NCI-H2227 (cell line): ENCODE results near the gene ATP1A4.
A peak's percentile ranks its signal among the peaks of the same experiment; 100 is the strongest.

ENCODE experiments used
- DNase-seq: peaks from one replicate; lab custom pipeline; 2025; ENCODE audit not compliant: unreplicated experiment; lab: John Stamatoyannopoulos, UW

Gene ATP1A4

GRCh38 chr1:160204526-160205241 lies 53.3 kb downstream of the ATP1A4 start:
- no peak for DNase-seq

- DNase-seq = peak; percentile 84
These were observed 54.0 kb downstream of the ATP1A4 start, which contains the start of gene PEA15 for GRCh38 chr1:160205242-160206035. TSS of gene PEA15 (plus strand) at chr1:160205384. CDS start at chr1:160211545, 6,161 bp downstream.

- peak; percentile 47 for DNase-seq
These were observed 54.6 kb downstream of the ATP1A4 start for GRCh38 chr1:160206036-160206389.

- no peak for DNase-seq
These were observed 55.2 kb downstream of the ATP1A4 start for GRCh38 chr1:160206421-160207117.

- no peak for DNase-seq
These were observed 55.8 kb downstream of the ATP1A4 start for GRCh38 chr1:160207118-160207650.

GRCh38 chr1:160207771-160208556 lies 56.6 kb downstream of the ATP1A4 start:
- no peak for DNase-seq

- no peak for DNase-seq
These were observed 57.3 kb downstream of the ATP1A4 start for GRCh38 chr1:160208557-160209320.

- DNase-seq = peak; percentile 9
These were observed 58.1 kb downstream of the ATP1A4 start for GRCh38 chr1:160209321-160210046.

- no peak for DNase-seq
These were observed 59.2 kb downstream of the ATP1A4 start for GRCh38 chr1:160210561-160210960.

- peak; percentile 90 for DNase-seq
These were observed 59.8 kb downstream of the ATP1A4 start for GRCh38 chr1:160211046-160211790.

GRCh38 chr1:160214481-160215140 lies 63.2 kb downstream of the ATP1A4 start:
- no peak for DNase-seq

- DNase-seq = no peak
These were observed 64.9 kb downstream of the ATP1A4 start for GRCh38 chr1:160216301-160216700.

- no peak for DNase-seq
These were observed 66.2 kb downstream of the ATP1A4 start for GRCh38 chr1:160217481-160218051.

GRCh38 chr1:160219062-160219929 lies 67.9 kb downstream of the ATP1A4 start:
- DNase-seq = peak; percentile 52

- DNase-seq = no peak
These were observed 68.9 kb downstream of the ATP1A4 start for GRCh38 chr1:160220301-160220700.

GRCh38 chr1:160221089-160221488 lies 69.7 kb downstream of the ATP1A4 start:
- DNase-seq = no peak

- DNase-seq = no peak
These were observed 71.1 kb downstream of the ATP1A4 start for GRCh38 chr1:160222546-160222945.
